Measurements from ENCODE around the gene LRRC7.
"Not testable (repeated sequence)": the region's sequence is repeated elsewhere in the genome, so short reads cannot be mapped to it uniquely, and the experiment has no call there.

The LRRC7 gene

GRCh38 chr1:69697340-69697739, 129.6 kb downstream of the LRRC7 start:
- no peak for DNase-seq (ENCODE audit: low read depth)

- DNase-seq (ENCODE audit: low read depth) = no peak
Measured at GRCh38 chr1:69700770-69701169, 133.0 kb downstream of the LRRC7 start.

- no peak for DNase-seq (ENCODE audit: low read depth)
Measured at GRCh38 chr1:69702085-69702484, 134.4 kb downstream of the LRRC7 start.

GRCh38 chr1:69706473-69706872, 138.8 kb downstream of the LRRC7 start:
- DNase-seq (ENCODE audit: low read depth) = no peak

GRCh38 chr1:69707103-69707502, 139.4 kb downstream of the LRRC7 start:
- DNase-seq (ENCODE audit: low read depth) = no peak

GRCh38 chr1:69710484-69711189, 142.9 kb downstream of the LRRC7 start:
- no peak for DNase-seq (ENCODE audit: low read depth)

- DNase-seq (ENCODE audit: low read depth) = no peak
Measured at GRCh38 chr1:69711190-69711930, 143.6 kb downstream of the LRRC7 start.

- DNase-seq (ENCODE audit: low read depth) = not testable (repeated sequence)
Measured at GRCh38 chr1:69717834-69718233, 150.1 kb downstream of the LRRC7 start.

- DNase-seq (ENCODE audit: low read depth) = no peak
Measured at GRCh38 chr1:69728206-69728605, 160.5 kb downstream of the LRRC7 start.

GRCh38 chr1:69733061-69733460, 165.3 kb downstream of the LRRC7 start:
- DNase-seq (ENCODE audit: low read depth) = no peak

- no peak for DNase-seq (ENCODE audit: low read depth)
Measured at GRCh38 chr1:69737527-69738185, 169.9 kb downstream of the LRRC7 start.

GRCh38 chr1:69738458-69739250, 170.9 kb downstream of the LRRC7 start:
- no peak for DNase-seq (ENCODE audit: low read depth)

- DNase-seq (ENCODE audit: low read depth) = no peak
Measured at GRCh38 chr1:69739251-69739605, 171.5 kb downstream of the LRRC7 start.

GRCh38 chr1:69743146-69743545, 175.4 kb downstream of the LRRC7 start:
- no peak for DNase-seq (ENCODE audit: low read depth)

GRCh38 chr1:69744381-69744780, 176.7 kb downstream of the LRRC7 start:
- no peak for DNase-seq (ENCODE audit: low read depth)

GRCh38 chr1:69747207-69747606, 179.5 kb downstream of the LRRC7 start:
- no peak for DNase-seq (ENCODE audit: low read depth)

GRCh38 chr1:69750638-69751037, 182.9 kb downstream of the LRRC7 start:
- DNase-seq (ENCODE audit: low read depth) = no peak

GRCh38 chr1:69752831-69753230, 185.1 kb downstream of the LRRC7 start:
- DNase-seq (ENCODE audit: low read depth) = no peak

GRCh38 chr1:69754521-69754920, 186.8 kb downstream of the LRRC7 start:
- no peak for DNase-seq (ENCODE audit: low read depth)

GRCh38 chr1:69755647-69756046, 187.9 kb downstream of the LRRC7 start:
- no peak for DNase-seq (ENCODE audit: low read depth)

- DNase-seq (ENCODE audit: low read depth) = no peak
Measured at GRCh38 chr1:69765951-69766350, 198.2 kb downstream of the LRRC7 start.

GRCh38 chr1:69766431-69767180, 198.9 kb downstream of the LRRC7 start:
- DNase-seq (ENCODE audit: low read depth) = no peak
